Cortex of kidney (tissue), 1 donor: Measurements from ENCODE around the gene ASB2.

Experiments used
- DNase-seq: peaks from one replicate; lab custom pipeline; 2025; lab: John Stamatoyannopoulos, UW

The ASB2 gene

GRCh38 chr14:93950948-93951634, 25.3 kb downstream of the ASB2 start:
- DNase-seq, result no peak

- DNase-seq, result no peak
These were observed 26.8 kb downstream of the ASB2 start for GRCh38 chr14:93949511-93950075.

DNA sequence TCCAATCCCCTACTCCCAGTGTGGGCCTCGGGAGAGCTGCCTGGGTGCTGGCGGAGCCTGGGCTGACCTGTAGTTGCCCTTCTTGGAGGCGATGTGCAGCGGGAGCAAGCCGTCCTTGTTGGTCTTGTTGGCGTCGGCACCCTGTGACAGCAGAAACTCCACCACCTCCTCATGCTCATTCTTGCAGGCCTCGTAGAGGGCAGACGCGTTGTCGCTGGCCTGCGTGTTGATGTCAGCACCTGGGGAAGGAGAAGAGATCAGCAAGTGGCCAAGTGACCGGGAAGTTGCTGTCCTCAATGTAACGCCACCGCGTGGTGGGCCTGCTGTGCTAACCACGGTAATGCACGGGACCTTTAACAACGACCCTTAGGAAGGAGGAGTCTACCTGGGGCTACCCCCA, 29.1 kb downstream of the ASB2 start:
- no peak for DNase-seq

- no peak for DNase-seq
These were observed 29.8 kb downstream of the ASB2 start for GRCh38 chr14:93946541-93947090.

DNA sequence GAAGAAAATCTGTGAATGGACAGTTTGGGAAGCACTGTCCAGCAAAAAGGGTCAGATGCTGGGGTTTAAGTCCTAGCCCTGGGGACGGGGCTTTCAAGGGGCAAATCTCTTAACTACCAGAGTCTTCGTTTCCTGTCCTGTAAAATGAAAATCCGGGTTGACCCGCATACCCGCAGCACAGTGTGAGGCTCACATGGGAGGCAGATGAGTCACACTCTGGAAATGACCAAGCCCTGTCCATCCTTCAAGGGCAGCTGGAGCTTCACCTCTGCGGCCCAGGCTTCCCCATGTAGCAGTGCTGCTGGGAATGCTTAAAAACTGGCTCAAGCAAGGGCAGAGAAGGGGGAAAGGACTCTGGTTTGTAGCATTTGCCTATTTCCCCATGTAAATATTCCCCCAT, 30.3 kb downstream of the ASB2 start:
- DNase-seq, result no peak

GRCh38 chr14:93945070-93945399, 31.3 kb downstream of the ASB2 start:
- no peak for DNase-seq

- no peak for DNase-seq
These were observed 31.9 kb downstream of the ASB2 start for GRCh38 chr14:93944348-93945069.

GRCh38 chr14:93943930-93944329, 32.4 kb downstream of the ASB2 start:
- DNase-seq, result no peak

GRCh38 chr14:93943052-93943451, 33.3 kb downstream of the ASB2 start:
- DNase-seq, result no peak

GRCh38 chr14:93941293-93941910, 35.0 kb downstream of the ASB2 start:
- DNase-seq, result no peak

DNA sequence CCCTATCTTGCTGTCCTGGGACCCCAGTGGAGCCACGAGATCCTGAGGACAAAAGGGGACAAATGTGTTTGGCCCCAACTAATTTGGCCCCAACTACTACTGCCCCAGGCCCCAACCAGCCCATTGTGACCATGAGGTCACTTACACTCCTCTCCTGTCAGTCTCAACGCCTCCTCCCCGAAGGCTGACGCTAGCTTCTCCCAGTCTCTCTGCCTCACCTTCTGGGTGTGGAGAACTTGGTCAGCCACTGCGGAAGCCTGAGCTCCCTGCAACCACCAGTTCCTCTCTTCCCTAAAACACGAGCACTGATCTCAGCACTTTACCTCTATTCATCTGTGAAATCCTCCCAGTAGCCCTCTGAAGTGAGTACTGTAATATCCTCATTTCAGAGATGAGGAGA, 35.9 kb downstream of the ASB2 start:
- no peak for DNase-seq

GRCh38 chr14:93939304-93940229, 36.8 kb downstream of the ASB2 start:
- no peak for DNase-seq

- no peak for DNase-seq
These were observed 37.5 kb downstream of the ASB2 start for GRCh38 chr14:93938751-93939303.

GRCh38 chr14:93937519-93937918, 38.9 kb downstream of the ASB2 start:
- no peak for DNase-seq

DNA sequence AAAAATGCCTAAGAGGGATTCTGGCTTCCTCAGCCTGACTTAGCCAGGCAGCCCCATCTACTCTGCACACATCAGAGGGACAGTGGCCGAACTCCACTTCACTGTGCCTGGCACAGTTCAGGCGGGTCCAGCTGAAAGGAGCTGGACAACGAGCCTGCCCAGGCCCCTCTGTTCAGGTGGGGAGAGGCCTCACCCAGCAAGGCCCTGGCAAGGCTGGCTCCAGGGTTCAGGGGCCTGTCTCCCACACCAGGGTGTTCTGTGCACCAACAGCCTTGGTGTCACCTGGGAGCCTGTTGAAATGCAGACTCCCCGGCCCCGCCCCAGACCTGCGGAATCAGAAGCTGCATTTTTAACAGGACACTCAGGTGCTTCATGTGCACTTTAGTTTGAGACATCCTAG, 39.4 kb downstream of the ASB2 start:
- no peak for DNase-seq

DNA sequence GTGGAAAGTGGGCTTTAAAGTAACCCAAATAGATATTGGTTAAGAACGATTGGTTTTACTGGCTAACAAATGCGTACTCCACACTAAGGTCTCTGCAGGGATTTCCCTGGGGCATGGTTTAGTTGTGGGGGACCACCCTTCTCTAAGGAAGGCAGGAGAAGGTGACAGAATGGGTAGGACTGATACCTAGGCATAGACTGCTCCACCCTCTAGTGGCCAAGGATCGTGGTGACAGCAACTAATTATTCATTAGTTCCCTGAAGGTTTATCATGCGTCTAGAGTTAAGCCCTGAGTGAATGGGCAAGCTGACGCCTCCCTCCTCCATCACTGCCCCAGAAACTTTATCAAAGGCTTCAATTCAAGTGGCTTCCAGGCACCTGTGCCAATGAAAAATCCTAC, 40.1 kb downstream of the ASB2 start:
- no peak for DNase-seq

DNA sequence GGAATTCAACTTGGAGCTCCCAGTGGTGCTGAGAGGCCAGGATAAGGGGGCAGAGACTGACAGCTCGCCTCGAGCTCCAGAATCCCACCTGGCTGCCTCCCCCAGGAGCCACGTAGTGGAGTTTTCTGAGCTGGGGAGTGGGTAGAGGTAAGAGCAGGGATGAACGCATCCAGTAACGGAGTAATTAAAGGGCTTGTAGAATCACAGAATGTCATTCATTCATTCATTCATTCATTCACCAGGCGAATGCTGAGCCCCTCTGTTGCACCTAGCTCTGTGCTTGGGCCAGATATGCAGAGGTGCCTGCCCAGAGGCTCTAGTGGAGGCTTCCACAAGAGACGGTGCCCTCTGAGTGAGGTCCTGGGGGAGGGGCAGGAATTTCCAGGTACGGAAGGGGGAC, 41.2 kb downstream of the ASB2 start:
- DNase-seq, result no peak

- no peak for DNase-seq
These were observed 43.7 kb downstream of the ASB2 start for GRCh38 chr14:93932642-93933041.

- DNase-seq, result no peak
These were observed 45.4 kb downstream of the ASB2 start for GRCh38 chr14:93930989-93931307.

- no peak for DNase-seq
These were observed 45.9 kb downstream of the ASB2 start for GRCh38 chr14:93930296-93930988.

DNA sequence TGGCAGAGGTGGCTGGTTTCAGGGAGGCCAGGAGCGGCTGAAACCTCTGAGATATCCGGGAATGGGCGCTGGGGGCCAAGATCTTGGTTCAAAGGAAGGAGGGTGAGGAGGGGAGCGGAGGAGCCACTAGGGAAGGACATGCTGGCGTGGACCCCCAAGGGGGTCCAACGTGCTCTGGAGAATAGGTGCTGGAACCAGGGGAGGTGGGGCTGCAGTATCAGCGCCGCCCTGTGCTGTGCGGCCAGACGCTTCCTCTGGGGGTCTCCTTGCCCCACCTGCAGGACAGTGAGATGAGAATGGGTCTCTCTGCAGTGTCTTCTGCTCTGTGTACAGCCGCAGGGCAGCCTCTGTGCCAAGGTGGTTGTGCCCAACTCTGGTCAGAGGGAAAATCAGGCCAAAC, 46.7 kb downstream of the ASB2 start:
- no peak for DNase-seq
